ENCODE data around the gene HTATIP2.

The HTATIP2 gene

DNA sequence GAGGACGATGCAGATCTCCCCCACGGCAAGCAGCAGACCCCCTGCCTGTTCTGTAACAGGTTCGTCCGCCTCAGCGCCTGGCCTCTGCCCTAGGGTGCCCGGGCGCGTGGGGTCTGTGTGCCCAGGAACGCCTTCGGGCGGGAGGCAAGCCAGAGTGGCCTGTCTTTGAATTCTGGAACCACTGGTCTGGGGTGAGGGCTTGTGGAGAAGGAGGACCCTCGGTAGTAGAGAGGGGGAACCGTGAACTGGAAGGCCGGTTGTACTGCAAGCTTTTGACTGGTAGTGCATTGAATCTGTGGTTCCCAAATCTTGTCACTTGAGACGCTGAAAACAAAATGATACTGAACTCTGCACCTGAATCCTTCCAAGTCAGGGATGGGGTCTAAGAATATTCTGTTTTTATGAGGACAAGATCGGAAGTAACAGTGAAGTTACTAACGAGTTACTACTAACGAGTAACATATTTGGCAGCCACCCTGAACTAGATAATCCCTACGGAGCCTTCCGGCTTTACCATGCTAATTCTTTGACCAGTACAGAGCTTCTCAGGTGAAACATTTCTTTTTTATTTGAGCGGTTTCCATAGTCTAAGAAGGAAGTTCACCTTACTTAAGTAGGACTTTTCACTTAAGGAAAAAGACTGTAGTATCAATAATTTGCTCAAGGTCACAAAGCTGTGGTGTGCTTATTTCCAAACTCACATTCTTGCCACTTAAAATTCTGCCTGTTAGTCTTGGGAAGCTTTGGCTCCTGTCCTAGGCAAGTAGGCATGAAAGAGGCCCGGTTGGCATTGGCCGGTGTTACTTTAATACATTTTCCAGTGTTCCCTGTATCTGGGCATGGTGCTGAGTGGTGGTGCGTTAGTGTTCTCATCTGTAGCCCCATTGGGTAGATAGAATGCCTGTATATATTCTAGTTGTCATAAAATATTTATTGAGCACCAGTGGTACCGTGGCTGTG, 24.9 kb downstream of the HTATIP2 start:
- Mint-ChIP-seq H3K4me3 (peak overlapping the region; percentile 97), H3K9me3 (no peaks in the 10 kb centered on the region), H3K4me1 (ENCODE audit: low read depth) (peaks cover 41% of the 10 kb centered on the region), H3K27me3 (no peaks in the 10 kb centered on the region), H3K27ac (peak overlapping the region; percentile 100), H3K36me3 (ENCODE audit: low read depth) (peaks cover 83% of the 10 kb centered on the region)
- DNase-seq, result peak; percentile 78

DNA sequence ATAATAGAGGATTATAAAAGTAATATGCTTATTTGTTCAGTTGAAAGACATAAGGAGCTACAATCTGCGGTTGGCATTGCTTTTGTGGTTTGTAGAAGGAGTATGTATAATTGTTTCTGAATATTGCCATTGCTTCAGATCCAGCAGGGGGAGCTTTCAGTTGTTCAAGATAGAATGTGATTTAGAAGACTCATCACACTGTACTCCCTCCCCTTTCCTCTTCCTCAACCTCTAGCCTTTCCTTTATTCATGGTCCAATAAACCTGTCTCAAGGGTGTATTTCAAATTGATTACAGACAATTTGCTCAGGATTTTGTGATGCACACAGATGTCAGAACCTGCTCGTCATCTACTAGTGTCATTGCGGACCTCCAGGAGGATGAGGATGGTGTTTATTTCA, 33.8 kb downstream of the HTATIP2 start:
- Mint-ChIP-seq H3K27me3 (no peaks in the 10 kb centered on the region), H3K9me3 (no peaks in the 10 kb centered on the region), H3K27ac (no peak overlapping the region), H3K4me1 (ENCODE audit: low read depth) (peaks cover 27% of the 10 kb centered on the region), H3K4me3 (no peak overlapping the region), H3K36me3 (ENCODE audit: low read depth) (peaks cover 88% of the 10 kb centered on the region)
- DNase-seq, result no peak

DNA sequence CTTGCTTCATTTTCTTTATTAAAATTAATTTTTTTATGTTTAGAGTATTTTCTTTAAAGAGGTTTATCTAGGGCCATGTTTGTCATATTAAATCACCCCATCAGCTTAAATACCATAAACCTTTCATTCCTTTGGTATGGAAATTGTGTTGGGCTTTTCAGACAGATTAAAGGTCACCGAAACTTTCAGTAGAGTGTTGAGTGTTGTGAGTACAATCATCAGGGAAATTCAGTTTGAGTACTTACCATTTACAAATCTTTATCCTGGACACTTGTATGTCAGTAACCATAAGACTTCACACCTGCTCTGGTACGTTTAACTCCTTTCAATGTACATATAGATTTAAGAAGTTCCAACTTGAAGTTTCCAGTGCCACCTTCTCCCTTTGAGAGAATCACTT, 36.0 kb downstream of the HTATIP2 start:
- Mint-ChIP-seq H3K27ac (no peak overlapping the region), H3K4me3 (no peak overlapping the region), H3K36me3 (ENCODE audit: low read depth) (peaks cover 85% of the 10 kb centered on the region), H3K4me1 (ENCODE audit: low read depth) (peaks cover 19% of the 10 kb centered on the region), H3K27me3 (no peaks in the 10 kb centered on the region), H3K9me3 (no peaks in the 10 kb centered on the region)
- DNase-seq, result no peak

DNA sequence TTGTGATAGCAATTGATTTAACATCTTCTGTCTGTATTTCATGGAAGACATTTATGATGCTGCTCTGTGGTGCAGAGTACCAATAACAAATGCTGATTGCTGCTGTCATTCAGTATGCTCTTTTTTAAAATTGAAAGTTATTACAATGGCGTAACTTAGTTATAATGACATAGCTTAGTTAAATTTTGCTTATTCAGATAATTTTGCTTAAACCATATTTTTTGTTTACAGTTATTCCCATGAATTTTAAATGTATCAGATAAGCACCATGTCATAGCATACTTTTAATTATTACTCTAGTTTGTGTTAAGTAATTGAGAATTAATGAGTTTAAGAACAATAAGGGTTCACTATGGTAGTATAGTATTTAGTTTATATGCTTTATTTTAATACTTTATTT, 39.5 kb downstream of the HTATIP2 start:
- H3K4me3 Mint-ChIP-seq, result no peak overlapping the region
- no peak overlapping the region for H3K27ac Mint-ChIP-seq
- H3K27me3 Mint-ChIP-seq, result no peaks in the 10 kb centered on the region
- DNase-seq, result no peak
- peaks cover 82% of the 10 kb centered on the region for H3K36me3 Mint-ChIP-seq (ENCODE audit: low read depth)
- no peaks in the 10 kb centered on the region for H3K9me3 Mint-ChIP-seq
- peaks cover 5% of the 10 kb centered on the region for H3K4me1 Mint-ChIP-seq (ENCODE audit: low read depth)

DNA sequence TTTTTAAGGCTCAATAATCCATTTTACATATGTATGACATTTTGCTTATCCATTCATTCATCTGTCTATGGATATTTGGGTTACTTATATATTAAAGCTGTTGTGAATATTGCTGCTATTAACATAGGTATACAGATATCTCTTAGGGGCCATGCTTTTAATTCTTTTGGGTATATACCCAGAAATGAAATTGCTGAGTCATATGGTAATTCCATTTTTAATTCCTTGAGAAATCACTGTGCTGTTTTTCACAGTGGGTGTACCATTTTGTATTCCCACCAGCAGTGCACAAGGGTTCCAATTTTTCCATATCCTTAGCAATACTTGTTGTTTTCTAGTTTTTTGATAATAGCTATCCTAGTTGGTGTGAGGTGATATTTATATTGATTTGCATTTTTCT, 43.0 kb downstream of the HTATIP2 start:
- no peaks in the 10 kb centered on the region for H3K27me3 Mint-ChIP-seq
- H3K4me1 Mint-ChIP-seq (ENCODE audit: low read depth), result peaks cover 3% of the 10 kb centered on the region
- DNase-seq, result no peak
- no peak overlapping the region for H3K27ac Mint-ChIP-seq
- peaks cover 80% of the 10 kb centered on the region for H3K36me3 Mint-ChIP-seq (ENCODE audit: low read depth)
- no peaks in the 10 kb centered on the region for H3K9me3 Mint-ChIP-seq
- H3K4me3 Mint-ChIP-seq, result no peak overlapping the region

DNA sequence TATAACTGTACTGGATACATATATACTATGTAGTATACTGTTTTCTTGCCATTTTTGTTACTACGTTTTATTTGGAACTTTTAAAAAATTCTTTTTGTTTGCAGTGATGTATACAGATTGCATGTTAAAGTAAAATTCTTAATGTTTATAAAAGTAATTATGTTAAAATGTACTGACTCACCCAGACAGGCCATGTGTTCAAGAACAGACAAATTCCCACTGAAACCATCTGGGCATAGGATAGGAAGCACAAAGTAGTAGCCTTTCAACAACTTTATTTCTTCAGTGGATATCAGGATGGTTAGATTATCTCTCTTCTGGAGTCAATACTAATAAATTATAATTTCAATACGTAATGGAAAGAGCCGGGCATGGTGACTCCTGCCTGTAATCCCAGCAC, 43.8 kb downstream of the HTATIP2 start:
- H3K27ac Mint-ChIP-seq, result no peak overlapping the region
- H3K36me3 Mint-ChIP-seq (ENCODE audit: low read depth), result peaks cover 80% of the 10 kb centered on the region
- H3K4me3 Mint-ChIP-seq, result no peak overlapping the region
- H3K4me1 Mint-ChIP-seq (ENCODE audit: low read depth), result peaks cover 3% of the 10 kb centered on the region
- no peak for DNase-seq
- H3K9me3 Mint-ChIP-seq, result no peaks in the 10 kb centered on the region
- H3K27me3 Mint-ChIP-seq, result no peaks in the 10 kb centered on the region

DNA sequence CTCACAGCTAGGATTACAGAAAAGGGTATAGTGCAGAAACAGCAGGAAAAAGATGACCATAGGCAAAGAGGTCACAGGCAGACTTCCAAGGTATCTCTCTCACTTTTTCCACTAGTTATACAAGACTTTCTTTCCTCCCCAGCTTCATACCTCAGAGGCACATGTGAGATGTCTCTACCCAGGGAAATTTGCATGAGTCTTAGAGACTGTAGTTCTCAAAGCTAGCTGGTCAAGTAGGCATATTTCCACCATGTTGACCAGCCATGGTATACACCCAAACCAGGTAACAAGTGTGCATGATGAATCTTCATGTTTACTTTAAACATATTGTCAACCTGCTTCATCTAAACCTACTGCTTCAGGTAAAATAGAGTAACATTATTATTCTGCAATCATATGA, 51.9 kb downstream of the HTATIP2 start:
- Mint-ChIP-seq H3K27ac (peak overlapping the region; percentile 3), H3K4me1 (ENCODE audit: low read depth) (peaks cover 28% of the 10 kb centered on the region), H3K9me3 (no peaks in the 10 kb centered on the region), H3K36me3 (ENCODE audit: low read depth) (peaks cover 99% of the 10 kb centered on the region), H3K27me3 (no peaks in the 10 kb centered on the region), H3K4me3 (no peak overlapping the region)
- DNase-seq, result no peak

DNA sequence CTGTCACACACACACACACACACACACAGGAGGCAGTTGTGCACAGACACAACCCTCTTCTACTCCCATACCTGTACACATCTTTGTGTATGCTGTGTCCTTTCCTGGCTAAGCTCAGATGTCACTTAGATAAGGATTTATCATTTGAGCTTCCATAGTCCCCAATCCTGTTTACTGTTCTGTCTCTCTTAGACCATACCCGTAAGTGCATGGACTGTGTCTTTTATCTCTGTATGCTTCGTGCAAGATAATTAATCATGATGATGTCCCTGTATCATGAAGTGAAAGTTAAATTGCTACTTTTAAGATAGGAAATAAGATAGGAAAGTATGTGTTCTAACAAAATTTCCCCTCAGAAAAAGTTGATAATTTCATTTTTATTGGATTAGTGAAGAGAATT, 54.3 kb downstream of the HTATIP2 start:
- no peaks in the 10 kb centered on the region for H3K27me3 Mint-ChIP-seq
- H3K9me3 Mint-ChIP-seq, result no peaks in the 10 kb centered on the region
- no peak overlapping the region for H3K27ac Mint-ChIP-seq
- peaks cover 38% of the 10 kb centered on the region for H3K4me1 Mint-ChIP-seq (ENCODE audit: low read depth)
- peaks cover 99% of the 10 kb centered on the region for H3K36me3 Mint-ChIP-seq (ENCODE audit: low read depth)
- no peak for DNase-seq
- H3K4me3 Mint-ChIP-seq, result no peak overlapping the region

DNA sequence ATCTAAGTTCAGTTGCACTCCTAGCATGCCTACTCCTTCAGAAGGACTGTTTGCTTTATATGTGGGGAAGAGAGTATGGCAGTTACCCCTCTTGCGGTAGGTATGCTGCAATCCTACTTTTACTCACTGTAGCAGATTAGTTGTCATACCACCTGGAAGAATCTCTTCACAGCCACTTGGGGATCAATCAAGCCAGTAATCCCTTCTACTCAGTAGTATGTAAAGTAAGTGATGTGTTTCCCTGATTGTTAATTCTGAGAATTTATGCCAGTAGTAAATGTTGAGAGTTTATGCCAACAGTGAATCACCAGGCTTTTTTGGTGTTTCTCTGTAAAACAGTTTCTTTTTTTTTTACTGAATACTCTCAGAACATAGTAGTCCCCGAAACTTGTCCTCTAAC, 58.4 kb downstream of the HTATIP2 start:
- Mint-ChIP-seq H3K4me1 (ENCODE audit: low read depth) (peaks cover 23% of the 10 kb centered on the region), H3K9me3 (no peaks in the 10 kb centered on the region), H3K36me3 (ENCODE audit: low read depth) (peaks cover 95% of the 10 kb centered on the region), H3K4me3 (no peak overlapping the region), H3K27ac (peak overlapping the region; percentile 44), H3K27me3 (no peaks in the 10 kb centered on the region)
- DNase-seq, result no peak

DNA sequence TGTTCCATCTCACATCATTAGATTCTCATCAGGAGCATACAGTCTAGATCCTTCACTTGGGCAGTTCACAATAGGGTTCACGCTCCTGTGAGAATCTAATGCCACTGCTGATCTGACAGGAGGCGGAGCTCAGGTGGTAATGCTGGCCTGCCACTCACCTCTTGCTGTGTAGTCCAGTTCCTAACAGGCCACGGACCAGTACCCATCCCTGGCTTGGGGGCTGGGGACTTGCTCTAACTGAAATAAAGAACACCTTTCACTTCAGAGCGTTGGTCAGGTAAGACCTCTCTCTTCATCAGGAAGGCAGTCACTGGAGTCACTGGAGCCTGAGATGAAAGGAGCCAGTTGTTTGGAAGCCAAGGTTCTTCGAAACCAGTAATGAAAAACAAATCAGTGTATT, 65.7 kb downstream of the HTATIP2 start:
- DNase-seq, result no peak
- Mint-ChIP-seq H3K27me3 (no peaks in the 10 kb centered on the region), H3K9me3 (no peaks in the 10 kb centered on the region), H3K36me3 (ENCODE audit: low read depth) (peaks cover 84% of the 10 kb centered on the region), H3K4me1 (ENCODE audit: low read depth) (peaks cover 7% of the 10 kb centered on the region), H3K4me3 (no peak overlapping the region), H3K27ac (no peak overlapping the region)

Data from activated T-cell treated with anti-CD3 and anti-CD28 coated beads, Interleukin-2, amount 50 U/mL, for 24 hours (primary cell).